ENCODE data around the gene RPS21.
"Not testable (repeated sequence)": the region's sequence is repeated elsewhere in the genome, so short reads cannot be mapped to it uniquely, and the experiment has no call there.

RPS21 gene

DNA sequence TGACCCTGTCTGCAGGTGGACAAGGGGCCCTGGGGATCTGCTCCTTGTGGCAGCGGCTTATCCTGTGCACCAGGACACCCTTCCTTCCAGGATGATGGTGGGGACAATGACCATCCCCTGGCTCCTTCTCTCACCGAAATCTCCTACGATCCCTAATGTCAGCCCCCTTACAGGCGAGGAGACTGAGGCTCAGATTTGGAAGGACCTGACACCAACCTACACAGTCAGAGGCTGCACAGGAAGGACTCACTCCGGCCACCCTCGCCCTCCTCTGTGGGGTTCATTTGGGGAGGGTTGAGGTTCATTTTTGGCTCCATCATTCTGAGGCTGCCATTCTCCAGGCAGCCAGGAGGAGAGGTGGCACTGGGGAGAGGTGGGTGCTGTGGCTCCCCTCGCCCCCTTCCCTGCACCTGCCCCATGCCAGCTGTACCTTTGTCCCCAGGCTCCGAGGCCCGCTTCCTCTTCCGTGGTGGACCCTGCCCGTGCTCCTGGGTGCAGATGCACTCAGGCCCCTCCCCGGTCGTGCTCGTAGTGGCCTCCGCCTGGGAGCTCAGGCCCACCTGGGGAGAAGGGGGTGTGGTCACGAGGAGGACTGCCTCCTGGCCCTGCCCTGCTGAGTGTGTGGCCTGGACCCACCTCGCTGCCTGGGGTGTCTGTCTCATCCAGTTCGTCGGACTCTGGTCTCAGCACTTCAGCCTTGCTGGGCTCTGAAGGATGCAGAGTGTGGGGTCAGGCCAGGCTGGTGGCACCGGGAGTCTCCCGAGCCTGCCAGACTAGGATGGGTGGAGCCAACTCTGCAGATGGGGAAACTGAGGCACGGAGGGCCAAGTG is 25.5 kb downstream of the RPS21 start:
- no peak for DNase-seq

DNA sequence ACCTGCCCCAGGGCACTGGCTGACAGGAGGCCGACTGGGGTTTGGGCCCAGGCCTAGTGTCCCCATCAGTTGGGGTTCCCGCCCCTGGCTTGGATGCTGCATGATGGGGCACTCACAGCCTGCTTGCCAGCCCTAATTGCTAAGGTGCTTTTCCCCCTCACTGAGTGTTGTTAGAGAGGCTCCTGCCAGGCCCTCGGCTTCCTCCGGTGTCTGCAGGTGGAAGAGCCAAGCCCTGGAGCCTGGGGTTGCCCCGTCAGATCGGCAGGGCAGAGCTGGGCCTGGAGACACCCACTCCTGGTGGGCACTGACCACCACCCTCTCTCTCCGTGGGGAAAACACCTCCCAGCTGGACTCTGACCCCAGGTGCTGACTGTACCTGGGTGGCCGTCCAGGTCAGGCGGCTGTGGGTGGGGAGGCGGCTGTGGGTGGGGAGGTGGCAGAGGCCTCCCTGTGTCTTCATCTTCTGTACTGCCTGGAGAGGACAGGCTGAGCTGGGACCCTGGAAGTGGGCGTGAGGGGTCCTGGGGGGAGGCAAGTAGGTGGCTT is 26.2 kb downstream of the RPS21 start:
- DNase-seq, result no peak

DNA sequence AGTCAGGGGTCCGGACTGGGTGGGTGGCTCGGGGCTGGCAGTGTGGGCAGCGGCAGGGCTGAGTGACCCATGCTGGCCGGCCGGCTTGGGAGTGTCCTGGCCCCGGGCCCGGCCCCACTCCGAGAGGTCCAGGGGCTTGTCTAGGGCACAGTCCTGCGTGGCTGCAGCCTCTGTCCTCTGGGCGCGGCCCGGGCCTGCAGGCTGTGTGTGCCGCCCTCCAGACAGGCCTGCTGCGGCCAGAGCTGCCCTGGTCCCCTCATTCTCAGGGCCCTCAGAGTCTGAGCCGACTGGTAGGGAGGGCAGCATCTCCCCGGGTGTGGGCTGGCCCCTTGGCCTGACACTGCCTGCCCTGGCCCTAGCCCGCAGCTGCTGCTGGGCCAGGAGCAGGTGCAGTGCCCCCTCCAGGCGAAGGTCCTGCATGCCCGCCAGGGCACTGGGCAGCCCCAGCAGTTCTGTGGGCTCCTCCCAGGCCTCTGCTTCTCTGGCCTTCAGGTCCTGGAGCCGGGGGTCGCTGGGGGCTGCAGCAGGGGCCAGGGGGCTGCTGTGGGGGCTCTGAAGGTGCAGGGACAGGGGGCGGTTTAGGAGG is 27.1 kb downstream of the RPS21 start:
- DNase-seq, result no peak

DNA sequence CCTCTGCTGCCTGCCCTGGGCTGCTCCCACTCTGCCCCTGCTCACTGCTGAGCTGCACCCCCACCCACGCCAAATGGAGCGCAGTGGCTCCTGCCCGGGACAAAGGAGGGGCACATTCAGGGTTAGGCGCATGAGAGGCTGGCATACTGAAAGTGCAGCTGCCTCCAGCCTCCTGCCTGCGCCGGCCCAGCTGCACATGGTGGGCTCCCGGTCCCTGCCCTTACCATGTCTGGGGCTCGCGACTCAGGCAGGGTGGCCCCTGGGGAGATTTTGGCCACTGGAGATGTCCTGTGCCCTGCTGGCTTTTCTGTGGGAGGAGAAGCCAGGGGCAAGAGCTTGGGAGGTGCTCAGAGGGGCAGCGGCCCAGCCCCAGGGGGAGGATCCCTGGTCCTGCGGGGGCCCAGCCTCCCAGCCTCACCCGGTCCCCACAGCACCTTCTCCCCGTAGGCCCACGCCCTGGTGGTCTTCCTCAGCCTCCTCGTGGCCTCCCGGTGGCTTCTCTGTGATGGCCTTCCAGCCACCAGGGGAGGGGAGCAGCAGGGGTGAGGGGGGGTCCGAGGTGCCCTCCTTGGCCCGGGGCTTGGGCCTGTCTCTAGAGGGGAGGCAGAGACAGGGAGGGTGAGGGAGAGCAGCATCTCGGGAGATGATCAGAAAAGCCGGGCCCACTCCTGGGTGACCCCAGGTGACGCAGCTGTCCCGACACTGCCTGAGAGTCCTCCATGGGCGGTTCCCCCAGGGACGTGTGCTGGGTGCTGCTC is 28.6 kb downstream of the RPS21 start:
- DNase-seq, result no peak

DNA sequence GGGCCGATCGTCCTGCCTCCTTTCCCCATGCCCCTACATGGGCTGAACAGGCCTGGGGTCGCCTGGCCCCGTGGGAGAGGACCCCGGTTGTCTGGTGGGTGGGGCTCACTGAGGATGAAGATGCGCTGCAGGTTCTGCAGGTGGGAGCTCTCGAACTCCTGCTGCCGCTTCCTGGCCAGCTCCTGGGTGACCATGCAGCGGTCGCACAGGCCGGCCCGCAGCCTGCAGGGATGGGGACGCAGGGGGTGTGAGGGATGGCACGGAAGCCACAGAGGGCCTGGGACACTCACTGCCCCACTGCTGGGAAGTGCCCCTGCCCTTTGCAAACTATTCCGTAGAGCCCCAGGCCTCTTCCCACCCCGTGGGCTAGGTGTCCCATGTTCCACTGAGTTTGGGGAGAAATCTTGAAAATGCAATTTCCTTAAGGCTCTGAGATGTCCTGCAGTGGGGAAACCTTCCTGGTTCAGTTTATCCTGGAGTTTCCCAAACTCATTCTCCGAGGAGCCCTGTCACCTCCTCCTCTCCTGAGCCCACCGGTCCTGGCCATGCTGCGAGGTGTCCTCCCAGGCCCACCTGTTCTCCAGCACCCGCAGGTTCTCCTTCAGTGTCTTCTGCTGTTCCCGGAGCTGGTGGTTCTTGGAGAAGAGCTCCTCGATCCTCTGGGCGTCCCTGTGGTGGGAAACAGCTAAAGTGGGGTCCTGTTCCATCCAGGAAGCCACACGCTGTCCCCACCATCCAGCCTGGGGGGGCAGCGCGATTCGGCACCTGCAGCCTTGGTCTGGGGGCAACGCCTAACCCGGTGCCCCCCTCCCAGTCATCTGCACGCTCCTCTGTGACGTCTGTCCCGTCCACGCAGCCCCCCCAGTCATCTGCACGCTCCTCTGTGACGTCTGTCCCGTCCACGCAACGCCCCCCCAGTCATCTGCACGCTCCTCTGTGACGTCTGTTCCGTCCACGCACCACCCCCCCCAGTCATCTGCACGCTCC is 30.0 kb downstream of the RPS21 start:
- DNase-seq, result no peak

GRCh38 chr20:62417981-62418708 is 31.2 kb downstream of the RPS21 start:
- no peak for DNase-seq

DNA sequence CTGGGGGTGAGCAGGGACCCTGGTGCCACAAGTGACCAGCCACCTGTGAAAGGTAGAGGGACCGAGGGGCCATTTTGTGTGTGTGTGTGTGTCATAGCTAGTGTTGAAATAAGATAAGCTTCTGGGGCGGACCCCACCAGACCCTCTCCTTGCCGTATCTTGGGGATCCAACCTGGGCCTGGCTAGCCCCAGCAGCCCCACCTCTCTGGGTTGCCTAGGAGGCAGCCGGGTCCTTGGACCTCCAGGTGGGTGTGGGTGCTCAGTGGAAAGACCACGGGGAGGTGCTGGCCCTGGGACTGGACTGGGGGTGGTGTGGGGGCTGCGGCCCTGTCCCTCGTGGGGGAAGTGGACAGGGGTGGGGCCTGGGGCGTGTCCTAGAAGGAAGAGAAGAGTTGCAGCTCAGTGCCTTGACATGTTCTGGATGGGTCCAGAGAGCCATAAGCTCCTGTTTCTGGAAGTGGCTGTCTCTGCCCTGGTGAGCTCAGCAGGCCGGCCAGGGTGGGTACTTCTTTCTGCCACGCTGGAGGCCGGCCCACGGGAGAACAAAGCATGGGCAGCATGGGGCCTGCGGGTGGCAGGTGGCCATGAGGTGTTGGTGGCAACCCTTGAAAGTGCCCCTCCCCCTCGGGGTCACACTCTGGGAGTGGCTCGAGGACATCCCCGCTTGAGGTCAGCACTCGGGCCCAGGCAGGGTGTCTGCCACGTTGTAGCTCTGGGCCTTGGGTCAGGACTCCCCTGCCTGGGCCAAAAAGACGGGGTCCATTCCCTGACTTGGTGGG is 32.0 kb downstream of the RPS21 start:
- no peak for DNase-seq

DNA sequence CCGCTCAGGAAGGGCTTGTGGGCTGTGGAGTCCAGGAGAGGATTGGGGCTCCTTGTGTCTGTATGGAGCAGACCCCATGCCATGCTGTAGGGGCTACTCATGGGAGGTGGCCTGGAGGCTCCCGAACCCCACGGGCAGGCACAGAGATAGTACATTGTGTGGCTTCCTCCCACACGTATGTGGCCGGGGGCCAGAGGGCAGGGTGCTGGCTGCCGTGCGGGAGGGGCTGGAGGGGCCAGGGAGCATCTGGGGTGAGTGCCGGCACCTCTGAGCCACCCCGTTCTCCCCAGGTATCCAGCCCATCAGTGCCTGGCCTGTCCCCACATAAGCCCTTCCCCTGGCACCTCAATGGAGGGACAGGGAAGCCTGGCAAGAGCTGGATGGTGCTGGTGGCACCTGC is 32.9 kb downstream of the RPS21 start:
- no peak for DNase-seq

DNA sequence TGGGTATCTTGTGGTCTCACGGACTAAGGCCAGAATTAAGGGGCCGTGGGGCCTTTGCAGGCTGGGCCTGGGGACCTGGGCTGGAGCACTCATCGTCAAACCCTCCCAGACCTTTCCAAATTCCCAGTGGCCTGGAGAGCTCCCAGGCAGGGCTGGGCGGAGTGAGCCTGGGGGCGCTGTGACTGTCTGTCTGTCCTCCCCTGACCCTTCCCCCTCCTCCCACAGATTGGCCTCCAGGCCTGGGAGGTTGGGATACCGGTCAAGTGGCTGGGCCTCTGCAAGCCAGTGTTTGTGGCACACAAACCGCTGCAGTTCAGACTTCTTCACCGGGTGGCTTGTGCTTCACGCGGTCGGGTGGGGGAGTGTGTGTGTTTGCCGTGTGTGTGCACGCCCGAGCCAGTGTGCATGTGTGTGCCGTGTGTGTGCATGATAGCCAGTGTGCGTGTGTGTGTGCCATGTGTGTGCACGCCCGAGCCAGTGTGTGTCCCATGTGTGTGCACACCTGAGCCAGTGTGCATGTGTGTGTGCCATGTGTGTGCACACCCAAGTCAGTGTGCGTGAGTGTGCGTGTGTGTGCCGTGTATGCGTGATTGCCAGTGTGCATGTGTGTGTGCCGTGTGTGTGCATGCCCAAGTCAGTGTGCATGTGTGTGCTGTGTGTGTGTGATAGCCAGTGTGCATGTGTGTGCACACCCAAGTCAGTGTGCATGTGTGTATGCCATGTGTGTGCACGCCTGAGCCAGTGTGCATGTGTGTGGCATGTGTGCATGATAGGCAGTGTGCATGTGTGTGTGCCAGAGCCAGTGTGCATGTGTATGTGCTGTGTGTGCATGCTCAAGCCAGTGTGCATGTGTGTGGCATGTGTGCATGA is 34.2 kb downstream of the RPS21 start:
- DNase-seq, result no peak

GRCh38 chr20:62421716-62421990 is 34.8 kb downstream of the RPS21 start:
- DNase-seq, result no peak

- DNase-seq, result no peak
Measured at GRCh38 chr20:62422636-62423325, 35.9 kb downstream of the RPS21 start.

DNA sequence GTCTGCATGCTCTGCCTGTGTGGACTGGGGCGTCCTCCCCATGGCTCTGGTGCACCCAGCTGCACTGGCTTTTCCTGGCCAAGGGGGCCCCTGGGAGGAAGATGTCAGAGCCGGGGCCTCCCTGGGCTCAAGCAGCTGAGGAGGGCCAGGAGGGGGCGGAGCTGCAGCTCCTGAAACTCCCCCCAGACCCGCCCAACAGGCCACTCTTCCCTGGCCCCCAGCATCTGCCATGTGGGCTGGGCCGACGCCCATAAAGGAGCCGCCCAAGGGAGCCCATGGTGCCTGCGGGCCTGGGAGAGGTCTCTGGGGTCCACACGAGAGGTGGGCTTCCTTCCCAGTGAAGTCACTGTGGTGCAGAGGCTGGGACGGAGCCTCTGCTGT is 36.4 kb downstream of the RPS21 start:
- no peak for DNase-seq

- DNase-seq, result no peak
Measured at GRCh38 chr20:62424249-62425107, 37.6 kb downstream of the RPS21 start.

- no peak for DNase-seq
Measured at GRCh38 chr20:62425281-62426058, 38.6 kb downstream of the RPS21 start.

DNA sequence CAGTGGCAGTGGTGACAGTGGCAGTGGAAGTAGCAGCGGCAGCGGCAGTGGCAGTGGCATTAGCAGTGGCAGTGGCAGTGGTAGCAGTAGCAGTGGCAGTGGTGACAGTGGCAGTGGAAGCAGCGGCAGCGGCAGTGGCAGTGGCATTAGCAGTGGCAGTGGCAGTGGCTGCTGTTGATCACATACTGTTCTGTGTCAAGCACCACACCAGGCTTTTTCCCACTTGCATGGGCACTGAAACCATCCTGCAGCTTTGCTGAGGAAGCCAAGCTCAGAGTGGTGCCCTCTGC is 39.1 kb downstream of the RPS21 start:
- DNase-seq, result not testable (repeated sequence)

GRCh38 chr20:62426699-62427131 is 39.8 kb downstream of the RPS21 start:
- DNase-seq, result no peak

DNA sequence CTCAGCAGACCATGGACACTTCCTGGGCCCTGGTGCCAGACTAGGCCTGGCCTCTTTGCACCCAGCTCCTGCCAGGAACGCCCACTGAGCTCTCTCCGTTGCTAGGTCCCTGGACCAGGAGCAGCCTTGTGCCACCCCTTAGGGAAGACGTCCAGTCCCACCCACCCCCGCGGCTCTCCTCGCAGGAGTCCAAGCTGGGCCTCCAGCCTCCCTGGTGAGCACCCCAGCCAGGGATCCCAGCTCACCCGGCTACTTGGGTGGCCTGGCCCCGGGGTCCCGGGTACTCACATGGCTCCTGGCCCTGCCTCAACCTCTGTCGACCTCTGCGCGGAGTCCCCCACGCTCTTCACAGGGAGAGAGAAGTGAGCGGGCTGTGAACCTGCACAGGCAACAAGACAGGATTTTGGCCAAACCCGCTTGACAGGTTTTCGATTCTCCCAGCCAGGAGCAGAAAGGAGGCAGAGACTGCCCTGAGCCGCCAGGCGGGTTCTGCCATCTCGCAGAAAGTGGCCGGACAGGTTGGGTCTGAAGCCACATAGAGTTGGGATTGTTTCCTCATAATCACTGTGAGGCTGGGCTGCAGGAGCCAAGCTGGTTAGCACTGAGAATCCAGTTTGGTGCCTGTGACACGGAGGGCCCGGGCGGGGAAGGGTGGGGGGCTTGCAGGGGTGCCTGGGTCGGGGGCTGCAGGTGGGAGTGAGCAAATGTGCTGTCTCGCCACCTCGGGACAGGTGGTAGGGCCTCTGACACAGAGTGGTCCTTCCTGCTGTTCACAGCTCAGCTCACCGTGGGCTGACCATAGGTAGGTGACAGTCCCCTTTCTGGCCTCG is 40.5 kb downstream of the RPS21 start, which contains the start of gene RBBP8NL:
Gene RBBP8NL (minus strand): TSS at position 368 of the 830 bp plus-strand sequence. CDS start 7,892 bp downstream, outside the sequence.
- DNase-seq, result no peak
